Neutrophil (primary cell): ENCODE measurements around the gene C1orf232.

Experiments
- H3K27ac ChIP-seq: fragments of 200-600 bp; sonication (generic); 2 replicates; pipeline ENCODE4 v1.5.1; 2016; ENCODE audit warnings: mild to moderate bottlenecking, moderate library complexity
- H3K27me3 ChIP-seq: fragments of 200-600 bp; sonication (generic); 2 replicates; pipeline ENCODE4 v1.6.0; 2016; ENCODE audit warnings: mild to moderate bottlenecking
- H3K36me3 ChIP-seq: fragments of 200-600 bp; sonication (generic); 2 replicates; pipeline ENCODE4 v1.5.1; 2017
- H3K4me1 ChIP-seq, 2 experiments: fragments of 200-600 bp in 1 of 2; sonication (generic) in 1 of 2; 1 replicate in 1 of 2; 2 replicates in 1 of 2; pipeline versions ENCODE4 v1.5.1 to v1.6.1; 2013 to 2016; ENCODE audit warnings: low read depth in 1 of 2, low read length in 1 of 2, mild to moderate bottlenecking in 1 of 2, moderate library complexity in 1 of 2; ENCODE audit not compliant: control insufficient read depth in 1 of 2, insufficient read depth in 1 of 2
- H3K4me3 ChIP-seq, 2 experiments: fragments of 200-600 bp in 1 of 2; sonication (generic) in 1 of 2; 1 replicate in 1 of 2; 2 replicates in 1 of 2; pipeline ENCODE4 v1.5.1; 2013 to 2016; ENCODE audit warnings: low read depth in 1 of 2, low read length in 1 of 2, mild to moderate bottlenecking in 1 of 2, moderate library complexity in 1 of 2
- H3K9me3 ChIP-seq: fragments of 200-600 bp; sonication (generic); 2 replicates; pipeline ENCODE4 v1.5.1; 2016
- CTCF ChIP-seq: fragments of 200-600 bp; sonication (generic); IDR thresholded peaks from 2 replicates; pipeline ENCODE4 v1.5.1; 2016; ENCODE audit warnings: antibody characterized with exemption

C1orf232 gene

GRCh38 chr1:26187882-26188281 lies 19.1 kb upstream of the C1orf232 start:
- Histone ChIP-seq H3K4me3 (no peak overlapping the region), H3K36me3 (no peaks in the 10 kb centered on the region), H3K4me1 (no peaks in the 10 kb centered on the region), H3K9me3 (no peaks in the 10 kb centered on the region), H3K27ac (no peak overlapping the region), H3K27me3 (no peaks in the 10 kb centered on the region)
- no peak for TF ChIP-seq CTCF

GRCh38 chr1:26184883-26185282 lies 16.1 kb upstream of the C1orf232 start:
- Histone ChIP-seq H3K27me3 (no peaks in the 10 kb centered on the region), H3K9me3 (no peaks in the 10 kb centered on the region), H3K4me1 (no peaks in the 10 kb centered on the region), H3K4me3 (no peak overlapping the region), H3K36me3 (no peaks in the 10 kb centered on the region), H3K27ac (no peak overlapping the region)
- TF ChIP-seq CTCF: no peak

- Histone ChIP-seq H3K36me3 (no peaks in the 10 kb centered on the region), H3K27me3 (no peaks in the 10 kb centered on the region)
- TF ChIP-seq CTCF: no peak
Observed at GRCh38 chr1:26184086-26184485, 15.3 kb upstream of the C1orf232 start.

GRCh38 chr1:26182383-26182696 lies 13.6 kb upstream of the C1orf232 start:
- Histone ChIP-seq H3K4me3 (no peak overlapping the region), H3K36me3 (no peaks in the 10 kb centered on the region)

More at GRCh38 chr1:26184086-26184485, 15.3 kb upstream of the C1orf232 start:
- Histone ChIP-seq H3K4me1 (no peaks in the 10 kb centered on the region), H3K4me3 (no peak overlapping the region), H3K27ac (no peak overlapping the region), H3K9me3 (no peaks in the 10 kb centered on the region)

GRCh38 chr1:26181586-26182382 lies 13.0 kb upstream of the C1orf232 start:
- Histone ChIP-seq H3K9me3 (no peaks in the 10 kb centered on the region), H3K4me3 (no peak overlapping the region), H3K36me3 (no peaks in the 10 kb centered on the region), H3K27ac (no peak overlapping the region), H3K4me1 (no peaks in the 10 kb centered on the region), H3K27me3 (no peaks in the 10 kb centered on the region)
- TF ChIP-seq CTCF: no peak

More at GRCh38 chr1:26182383-26182696, 13.6 kb upstream of the C1orf232 start:
- TF ChIP-seq CTCF: no peak
- Histone ChIP-seq H3K4me1 (no peaks in the 10 kb centered on the region), H3K9me3 (no peaks in the 10 kb centered on the region), H3K27me3 (no peaks in the 10 kb centered on the region), H3K27ac (no peak overlapping the region)
